Measurements from ENCODE around the gene KCNIP3. TPM values are rescaled to one million over a fixed set of nuclear protein-coding genes. Genes with fewer than 3 reads are reported as not detected.

The KCNIP3 gene
- total and polyA plus RNA-seq, 9 of the 15 experiments (the other 6 are each of a cell fraction or from before 2014, with no cell fraction given), result 0.04 TPM; not detected in 8

DNA sequence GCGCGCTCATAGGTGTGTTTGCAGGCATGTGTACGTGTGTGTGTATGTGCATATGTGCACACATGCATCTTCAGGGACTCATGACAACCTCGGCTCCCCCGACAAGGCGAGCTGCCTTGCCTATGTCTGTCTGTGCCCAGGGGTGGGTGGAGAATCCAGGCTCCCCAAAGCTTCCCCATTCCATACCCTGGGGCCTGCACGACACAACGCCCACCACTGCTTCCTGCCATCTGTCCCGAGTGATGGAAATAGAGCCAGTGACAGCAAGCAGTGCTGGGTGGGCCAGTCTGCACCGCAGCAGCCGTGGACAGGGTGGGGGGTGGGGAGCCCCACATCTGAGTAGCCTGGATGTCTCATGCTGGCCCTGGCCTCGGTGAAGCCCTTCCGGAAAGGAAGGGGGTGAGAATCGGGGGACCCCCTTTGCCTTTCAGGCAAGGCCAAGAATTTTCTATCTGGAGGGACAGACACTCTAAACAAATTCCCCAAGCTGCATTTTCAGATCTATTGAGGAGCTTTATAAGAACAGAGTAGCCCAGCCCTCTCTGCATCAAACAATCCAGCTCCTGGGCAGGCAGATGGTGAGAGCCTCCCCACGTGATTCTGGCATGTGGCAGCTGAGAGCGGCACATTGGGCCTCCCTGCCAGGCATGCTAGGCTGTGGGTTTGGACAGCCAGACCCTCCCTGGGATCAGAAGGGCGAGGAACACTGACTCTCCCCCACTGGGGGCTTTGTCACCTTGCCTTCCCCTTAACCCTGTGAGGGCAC is 4.9 kb downstream of the KCNIP3 start (continued):
- TF ChIP-seq, protein P1, sequence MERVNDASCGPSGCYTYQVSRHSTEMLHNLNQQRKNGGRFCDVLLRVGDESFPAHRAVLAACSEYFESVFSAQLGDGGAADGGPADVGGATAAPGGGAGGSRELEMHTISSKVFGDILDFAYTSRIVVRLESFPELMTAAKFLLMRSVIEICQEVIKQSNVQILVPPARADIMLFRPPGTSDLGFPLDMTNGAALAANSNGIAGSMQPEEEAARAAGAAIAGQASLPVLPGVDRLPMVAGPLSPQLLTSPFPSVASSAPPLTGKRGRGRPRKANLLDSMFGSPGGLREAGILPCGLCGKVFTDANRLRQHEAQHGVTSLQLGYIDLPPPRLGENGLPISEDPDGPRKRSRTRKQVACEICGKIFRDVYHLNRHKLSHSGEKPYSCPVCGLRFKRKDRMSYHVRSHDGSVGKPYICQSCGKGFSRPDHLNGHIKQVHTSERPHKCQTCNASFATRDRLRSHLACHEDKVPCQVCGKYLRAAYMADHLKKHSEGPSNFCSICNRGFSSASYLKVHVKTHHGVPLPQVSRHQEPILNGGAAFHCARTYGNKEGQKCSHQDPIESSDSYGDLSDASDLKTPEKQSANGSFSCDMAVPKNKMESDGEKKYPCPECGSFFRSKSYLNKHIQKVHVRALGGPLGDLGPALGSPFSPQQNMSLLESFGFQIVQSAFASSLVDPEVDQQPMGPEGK (CRISPR knock-in tag; IDR thresholded peaks at IDR 0.05; ENCODE audit: borderline replicate concordance), result no peak
- no peak for TF ChIP-seq FUS (optimal IDR thresholded peaks at IDR 0.05; ENCODE audit: low read depth, low read length)
- TF ChIP-seq, protein P2, sequence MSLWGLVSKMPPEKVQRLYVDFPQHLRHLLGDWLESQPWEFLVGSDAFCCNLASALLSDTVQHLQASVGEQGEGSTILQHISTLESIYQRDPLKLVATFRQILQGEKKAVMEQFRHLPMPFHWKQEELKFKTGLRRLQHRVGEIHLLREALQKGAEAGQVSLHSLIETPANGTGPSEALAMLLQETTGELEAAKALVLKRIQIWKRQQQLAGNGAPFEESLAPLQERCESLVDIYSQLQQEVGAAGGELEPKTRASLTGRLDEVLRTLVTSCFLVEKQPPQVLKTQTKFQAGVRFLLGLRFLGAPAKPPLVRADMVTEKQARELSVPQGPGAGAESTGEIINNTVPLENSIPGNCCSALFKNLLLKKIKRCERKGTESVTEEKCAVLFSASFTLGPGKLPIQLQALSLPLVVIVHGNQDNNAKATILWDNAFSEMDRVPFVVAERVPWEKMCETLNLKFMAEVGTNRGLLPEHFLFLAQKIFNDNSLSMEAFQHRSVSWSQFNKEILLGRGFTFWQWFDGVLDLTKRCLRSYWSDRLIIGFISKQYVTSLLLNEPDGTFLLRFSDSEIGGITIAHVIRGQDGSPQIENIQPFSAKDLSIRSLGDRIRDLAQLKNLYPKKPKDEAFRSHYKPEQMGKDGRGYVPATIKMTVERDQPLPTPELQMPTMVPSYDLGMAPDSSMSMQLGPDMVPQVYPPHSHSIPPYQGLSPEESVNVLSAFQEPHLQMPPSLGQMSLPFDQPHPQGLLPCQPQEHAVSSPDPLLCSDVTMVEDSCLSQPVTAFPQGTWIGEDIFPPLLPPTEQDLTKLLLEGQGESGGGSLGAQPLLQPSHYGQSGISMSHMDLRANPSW (CRISPR knock-in tag; IDR thresholded peaks at IDR 0.05), result no peak
- TF ChIP-seq TARDBP (IDR thresholded peaks at IDR 0.05), result no peak

All from K562 (cell line).